Measurements from ENCODE around the gene GAN. TPM values are rescaled to one million over a fixed set of nuclear protein-coding genes. Genes with fewer than 3 reads are reported as not detected.
A peak's percentile ranks its signal among the peaks of the same experiment; 100 is the strongest.

The GAN gene
- total and polyA plus RNA-seq, 9 of the 15 experiments (the other 6 are each of a cell fraction or from before 2014, with no cell fraction given), result 0.83 to 15.1 (median 5.2) TPM

GRCh38 chr16:81417210-81417609 is 102.4 kb downstream of the GAN start:
- POLR2A ChIA-PET, result interaction anchor here (0.9 to 2.0 kb wide), 5 partner anchors 13 to 145 kb away, joined by 3 to 6 read pairs (median 4); no protein-coding TSS in a partner anchor
- ATAC-seq (no peak), FAIRE-seq (no peak), DNase-seq (ENCODE audit: extremely low read depth in 1 of 4, low spot score in 3 of 4) (no peak)
- Histone ChIP-seq H3K4me3 (no peak overlapping the region), H4K20me1 (replicated peaks; ENCODE audit: control insufficient read depth, insufficient read depth, low read length) (no peaks in the 10 kb centered on the region), H3K27ac (ENCODE audit: extremely low read depth, low read depth, low read length) (no peak overlapping the region), H2AFZ (ENCODE audit: low read depth, low read length) (no peak overlapping the region), H3K9ac (ENCODE audit: insufficient read depth in 1 of 2, low read depth in 2 of 2, low read length in 2 of 2) (no peak overlapping the region), H3K36me3 (ENCODE audit: control insufficient read depth, insufficient read depth, low read length) (no peaks in the 10 kb centered on the region), H3K79me2 (ENCODE audit: control insufficient read depth, insufficient read depth, low read length) (no peaks in the 10 kb centered on the region), H3K9me1 (ENCODE audit: control insufficient read depth, insufficient read depth, low read length) (no peaks in the 10 kb centered on the region), H3K9me3 (replicated peaks; ENCODE audit: control insufficient read depth, insufficient read depth, low read depth, low read length) (no peaks in the 10 kb centered on the region), H3K27me3 (ENCODE audit: control insufficient read depth in 2 of 2, insufficient read depth in 2 of 2, low read length in 2 of 2) (peaks cover 3 to 33% of the 10 kb centered on the region in 2 experiments; a peak in 3 of 5 replicates), H3K4me1 (replicated peaks in 1 of 2; ENCODE audit: control insufficient read depth in 2 of 2, insufficient read depth in 2 of 2, low read length in 2 of 2) (peaks cover 0 to 3% of the 10 kb centered on the region in 2 experiments; a peak in 1 of 5 replicates), H3K4me2 (ENCODE audit: insufficient read depth, low read length) (no peak overlapping the region)
- BruUV-seq (replicated peaks), result no TSS peak
- WGBS (ENCODE audit: insufficient coverage, low coverage, missing lambda C conversion rate), result 14% methylated on average over 5 of the region's 5 CpGs
- in situ Hi-C loops (cut with MboI) (no loop called here), intact Hi-C loops (cut with micrococcal nuclease) (no loop called here)
- TF ChIP-seq RBM22 (IDR thresholded peaks at IDR 0.05; ENCODE audit: low read depth, low read length, poor library complexity, severe bottlenecking), result no peak
- no peak for TF ChIP-seq HCFC1 (IDR thresholded peaks at IDR 0.05; ENCODE audit: low read depth, low read length)
- peak; percentile 91; the same call in 1 of the 2 replicates for TF ChIP-seq ZNF41 (CRISPR knock-in tag; conservative IDR thresholded peaks at IDR 0.05)
- TF ChIP-seq SRSF1 (IDR thresholded peaks at IDR 0.05; ENCODE audit: low read depth, low read length), result no peak
- TF ChIP-seq ATF4 (CRISPR knock-in tag; IDR thresholded peaks at IDR 0.05), result no peak
- TF ChIP-seq E2F6 (IDR thresholded peaks at IDR 0.05; ENCODE audit: borderline replicate concordance in 1 of 2, extremely low read depth in 1 of 2, insufficient read depth in 1 of 2, insufficient read length in 1 of 2, low read depth in 1 of 2, low read length in 1 of 2, poor library complexity in 1 of 2, severe bottlenecking in 1 of 2), result no peak
- no peak for TF ChIP-seq FOSL1 (tag; conservative IDR thresholded peaks at IDR 0.05)
- TF ChIP-seq CTBP1 (IDR thresholded peaks at IDR 0.05; ENCODE audit: borderline replicate concordance), result no peak
- CTCF ChIA-PET (ENCODE audit: low intra/inter-chr PET ratio), result interaction anchor here (0.6 kb wide), 1 partner anchor 206 kb away, joined by 3 read pairs; no protein-coding TSS in a partner anchor
